ENCODE measurements around the gene PWWP2A. TPM values are rescaled to one million over a fixed set of nuclear protein-coding genes. Genes with fewer than 3 reads are reported as not detected.

The PWWP2A gene
- polyA plus RNA-seq, 1 of the 3 experiments (the other 2 are of a cell fraction) = 5.7 TPM

GRCh38 chr5:160087199-160087598 lies 32.1 kb downstream of the PWWP2A start:
- Histone ChIP-seq H3K9me2 (no peaks in the 10 kb centered on the region), H3K9me3 (no peaks in the 10 kb centered on the region), H3K9ac (no peak overlapping the region), H3K4me1 (ENCODE audit: control insufficient read depth in 1 of 2, insufficient read depth in 2 of 2, low read depth in 1 of 2, low read length in 1 of 2) (peaks cover 0 to 24% of the 10 kb centered on the region in 2 experiments; a peak in 3 of 4 replicates), H3K36me3 (replicated peaks in 1 of 2; ENCODE audit: control insufficient read depth in 1 of 2, insufficient read depth in 2 of 2, low read length in 1 of 2) (peaks cover under 1 to 6% of the 10 kb centered on the region in 2 experiments), H3F3A (replicated peaks; ENCODE audit: insufficient read depth) (peaks cover 23% of the 10 kb centered on the region), H3K4me2 (no peak overlapping the region), H3K4me3 (ENCODE audit: low read depth in 2 of 2, low read length in 1 of 2) (no peak overlapping the region), H2AFZ (ENCODE audit: low read depth) (no peak overlapping the region), H3K27ac (ENCODE audit: low read depth in 2 of 2, low read length in 1 of 2) (no peak overlapping the region), H3K27me3 (ENCODE audit: insufficient read depth) (no peaks in the 10 kb centered on the region), H4K20me1 (ENCODE audit: insufficient read depth) (no peaks in the 10 kb centered on the region), H3K79me2 (ENCODE audit: insufficient read depth) (peaks cover 21% of the 10 kb centered on the region)
- WGBS (ENCODE audit: low lambda C conversion rate) = 100% methylated on average over 1 of the region's 1 CpG
- CTCF ChIA-PET = interaction anchor here (0.5 to 1.3 kb wide), 2 partner anchors 66 to 258 kb away, joined by 3 to 4 read pairs; no protein-coding TSS in a partner anchor
- POLR2A ChIA-PET = no interaction called here
- no peak for DNase-seq
- no peak for TF ChIP-seq FOSL2 (IDR thresholded peaks at IDR 0.05; ENCODE audit: borderline replicate concordance, low read depth)

GRCh38 chr5:160084144-160084543 lies 35.1 kb downstream of the PWWP2A start:
- CTCF ChIA-PET = interaction anchor here (0.8 kb wide), 1 partner anchor 276 kb away, joined by 3 read pairs; no protein-coding TSS in a partner anchor
- Histone ChIP-seq H3K9ac (peak overlapping the region; percentile 43; the same call in 1 of the 2 replicates), H3K9me3 (no peaks in the 10 kb centered on the region), H3K27me3 (ENCODE audit: insufficient read depth) (no peaks in the 10 kb centered on the region), H3K4me3 (ENCODE audit: low read depth in 2 of 2, low read length in 1 of 2) (no peak overlapping the region), H3K9me2 (no peaks in the 10 kb centered on the region), H4K20me1 (ENCODE audit: insufficient read depth) (no peaks in the 10 kb centered on the region), H3K4me1 (ENCODE audit: control insufficient read depth in 1 of 2, insufficient read depth in 2 of 2, low read depth in 1 of 2, low read length in 1 of 2) (peaks cover 0 to 24% of the 10 kb centered on the region in 2 experiments; a peak in 3 of 4 replicates), H3K79me2 (ENCODE audit: insufficient read depth) (peaks cover 32% of the 10 kb centered on the region), H3K4me2 (peak overlapping the region; percentile 58), H3K27ac (ENCODE audit: low read depth in 2 of 2, low read length in 1 of 2) (peak overlapping the region; percentile 54 to 72; a peak in 3 of 4 replicates), H2AFZ (ENCODE audit: low read depth) (no peak overlapping the region), H3K36me3 (replicated peaks in 1 of 2; ENCODE audit: control insufficient read depth in 1 of 2, insufficient read depth in 2 of 2, low read length in 1 of 2) (peaks cover 2% of the 10 kb centered on the region in 2 experiments), H3F3A (replicated peaks; ENCODE audit: insufficient read depth) (peaks cover 29% of the 10 kb centered on the region)
- POLR2A ChIA-PET = no interaction called here
- no peak for TF ChIP-seq NRF1 (IDR thresholded peaks at IDR 0.05; ENCODE audit: low read depth, low read length)
- TF ChIP-seq PBX3 (IDR thresholded peaks at IDR 0.05) = no peak
- TF ChIP-seq EZH2phosphoT487 (IDR thresholded peaks at IDR 0.05; ENCODE audit: borderline replicate concordance, low read depth) = no peak
- DNase-seq = no peak
- 100% methylated on average over 1 of the region's 1 CpG for WGBS (ENCODE audit: low lambda C conversion rate)

GRCh38 chr5:160083501-160083900 lies 35.7 kb downstream of the PWWP2A start:
- CTCF ChIA-PET = interaction anchor here (1.0 to 1.4 kb wide), 2 partner anchors 11 to 307 kb away, joined by 3 to 5 read pairs; no protein-coding TSS in a partner anchor
- Histone ChIP-seq H3K27me3 (ENCODE audit: insufficient read depth) (no peaks in the 10 kb centered on the region), H3K9me2 (no peaks in the 10 kb centered on the region), H3K36me3 (replicated peaks in 1 of 2; ENCODE audit: control insufficient read depth in 1 of 2, insufficient read depth in 2 of 2, low read length in 1 of 2) (peaks cover 2% of the 10 kb centered on the region in 2 experiments), H3K4me2 (peak overlapping the region; percentile 58), H3K4me3 (ENCODE audit: low read depth in 2 of 2, low read length in 1 of 2) (peak overlapping the region; percentile 9 to 13; a peak in 1 of 4 replicates), H3K4me1 (ENCODE audit: control insufficient read depth in 1 of 2, insufficient read depth in 2 of 2, low read depth in 1 of 2, low read length in 1 of 2) (peaks cover 0 to 21% of the 10 kb centered on the region in 2 experiments; a peak in 3 of 4 replicates), H3K27ac (ENCODE audit: low read depth in 2 of 2, low read length in 1 of 2) (peak overlapping the region; percentile 54 to 72; a peak in 3 of 4 replicates), H3F3A (replicated peaks; ENCODE audit: insufficient read depth) (peaks cover 29% of the 10 kb centered on the region), H4K20me1 (ENCODE audit: insufficient read depth) (no peaks in the 10 kb centered on the region), H2AFZ (ENCODE audit: low read depth) (0 out of 2 replicates have a peak overlapping the region, but pooled peaks have one; percentile 4), H3K9ac (peak overlapping the region; percentile 43; the same call in 1 of the 2 replicates), H3K79me2 (ENCODE audit: insufficient read depth) (peaks cover 34% of the 10 kb centered on the region), H3K9me3 (no peaks in the 10 kb centered on the region)
- POLR2A ChIA-PET = interaction anchor here (0.6 kb wide), 1 partner anchor 18 kb away, joined by 4 read pairs; no protein-coding TSS in a partner anchor
- TF ChIP-seq FOSL2 (IDR thresholded peaks at IDR 0.05; ENCODE audit: borderline replicate concordance, low read depth) (peak; percentile 15; the same call in 1 of the 2 replicates), PBX3 (IDR thresholded peaks at IDR 0.05) (peak; percentile 51), TEAD4 (IDR thresholded peaks at IDR 0.05; ENCODE audit: borderline replicate concordance, insufficient read depth) (0 out of 2 replicates have a peak, but pooled peaks have one; percentile 8), RAD21 (IDR thresholded peaks at IDR 0.05; ENCODE audit: low read length) (no peak)
- no peak for DNase-seq
- 11% methylated on average over 3 of the region's 3 CpGs for WGBS (ENCODE audit: low lambda C conversion rate)
